IMR-90 (cell line): Measurements from ENCODE around the gene HOXC13. TPM values are rescaled to one million over a fixed set of nuclear protein-coding genes. Genes with fewer than 3 reads are reported as not detected.

Experiments
- ATAC-seq: fragments of 200-7000 bp; cut with Tn5 transposase; 2 replicates; pipeline ENCODE4 v1.9.1; 2020; ENCODE audit warnings: low read depth, mild to moderate bottlenecking, moderate library complexity
- BruUV-seq: library from RNA; stranded (reverse); fragments of 400-500 nt; replicated peaks from 2 replicates; lab custom pipeline; 2021; lab: Mats Ljungman, UMichigan
- CTCF ChIA-PET: fragments of 300-600 bp; formaldehyde crosslinking; extraction: SDS; loops from one replicate; lab custom pipeline; 2021; ENCODE audit warnings: antibody characterized with exemption; lab: Yijun Ruan, JAX
- POLR2A ChIA-PET: fragments of 300-600 bp; sonication (Branson Sonifier 250); formaldehyde crosslinking; loops from one replicate; lab custom pipeline; 2022; ENCODE audit warnings: antibody characterized with exemption; ENCODE audit not compliant: unreplicated experiment; lab: Charles Lee
- DNase-seq: peaks from one replicate; pipeline ENCODE4 v3.0.0; 2013
- H2AFZ ChIP-seq: replicated peaks from 2 replicates; pipeline ENCODE3; 2013; ENCODE audit warnings: low read length, mild to moderate bottlenecking; ENCODE audit not compliant: poor library complexity
- H2AK5ac ChIP-seq: 2 replicates; pipeline ENCODE4 v1.6.1; 2013; ENCODE audit warnings: low read depth, low read length, inconsistent platforms
- H2AK9ac ChIP-seq: replicated peaks from 2 replicates; pipeline ENCODE3; 2013; ENCODE audit warnings: mild to moderate bottlenecking, low read depth, low read length, moderate library complexity; ENCODE audit not compliant: poor library complexity
- H2BK120ac ChIP-seq: 2 replicates; pipeline ENCODE4 v1.6.1; 2013; ENCODE audit warnings: low read depth, low read length, inconsistent platforms
- H2BK15ac ChIP-seq: 3 replicates; pipeline ENCODE4 v1.6.1; 2013; ENCODE audit warnings: low read depth, low read length, inconsistent platforms
- H2BK20ac ChIP-seq: 2 replicates; pipeline ENCODE4 v1.6.1; 2013; ENCODE audit warnings: low read depth, mild to moderate bottlenecking, inconsistent platforms, low read length, moderate library complexity
- H2BK5ac ChIP-seq: 2 replicates; pipeline ENCODE4 v1.6.1; 2013; ENCODE audit warnings: mild to moderate bottlenecking, low read depth, low read length, inconsistent platforms; ENCODE audit not compliant: poor library complexity, severe bottlenecking
- H3K14ac ChIP-seq: replicated peaks from 2 replicates; pipeline ENCODE4 v1.6.1; 2013; ENCODE audit warnings: low read depth, low read length, inconsistent platforms
- H3K18ac ChIP-seq: 2 replicates; pipeline ENCODE4 v1.6.1; 2013; ENCODE audit warnings: low read depth, low read length, control low read depth
- H3K23ac ChIP-seq: 2 replicates; pipeline ENCODE4 v1.6.1; 2013; ENCODE audit warnings: low read depth, low read length, inconsistent platforms
- H3K27ac ChIP-seq: 2 replicates; pipeline ENCODE4 v1.5.1; 2013; ENCODE audit warnings: mild to moderate bottlenecking, control low read depth, low read length; ENCODE audit not compliant: insufficient read depth
- H3K27me3 ChIP-seq: 2 replicates; pipeline ENCODE4 v1.6.1; 2013; ENCODE audit warnings: low read length; ENCODE audit not compliant: control insufficient read depth, insufficient read depth
- H3K36me3 ChIP-seq: 2 replicates; pipeline ENCODE4 v1.6.1; 2013; ENCODE audit warnings: low read length, mixed read lengths; ENCODE audit not compliant: control insufficient read depth, insufficient read depth
- H3K4ac ChIP-seq: 2 replicates; pipeline ENCODE4 v1.6.1; 2013; ENCODE audit warnings: low read depth, low read length, inconsistent platforms
- H3K4me1 ChIP-seq: 2 replicates; pipeline ENCODE4 v1.6.1; 2013; ENCODE audit warnings: low read length, mixed read lengths; ENCODE audit not compliant: control insufficient read depth, insufficient read depth
- H3K4me2 ChIP-seq: 2 replicates; pipeline ENCODE4 v1.6.1; 2013; ENCODE audit warnings: low read depth, mild to moderate bottlenecking, control low read depth, low read length, moderate library complexity
- H3K4me3 ChIP-seq: 2 replicates; pipeline ENCODE4 v1.5.1; 2013; ENCODE audit warnings: low read depth, mild to moderate bottlenecking, control low read depth, low read length, moderate library complexity; ENCODE audit not compliant: insufficient read depth
- H3K56ac ChIP-seq: 2 replicates; pipeline ENCODE4 v1.6.1; 2013; ENCODE audit warnings: low read length, inconsistent platforms; ENCODE audit not compliant: insufficient read depth; ENCODE audit errors: extremely low read depth
- H3K79me1 ChIP-seq, 2 experiments: 2 replicates each; pipeline ENCODE4 v1.6.1; 2013; ENCODE audit warnings: low read length in 2 of 2, inconsistent platforms in 1 of 2, low read depth in 1 of 2
- H3K9ac ChIP-seq: 2 replicates; pipeline ENCODE4 v1.6.1; 2013; ENCODE audit warnings: low read depth, low read length, control low read depth
- H3K9me1 ChIP-seq: 2 replicates; pipeline ENCODE4 v1.6.1; 2013; ENCODE audit warnings: low read length, inconsistent platforms; ENCODE audit not compliant: insufficient read depth
- H3K9me3 ChIP-seq: 2 replicates; pipeline ENCODE4 v1.6.1; 2013; ENCODE audit warnings: low read length; ENCODE audit not compliant: control insufficient read depth, insufficient read depth
- H4K20me1 ChIP-seq: 2 replicates; pipeline ENCODE4 v1.6.1; 2013; ENCODE audit warnings: low read length, inconsistent platforms; ENCODE audit not compliant: insufficient read depth
- H4K5ac ChIP-seq: 2 replicates; pipeline ENCODE4 v1.6.1; 2013; ENCODE audit warnings: mild to moderate bottlenecking, low read depth, low read length, control low read depth
- H4K8ac ChIP-seq, 2 experiments: 2 replicates each; pipeline ENCODE4 v1.6.1; 2013; ENCODE audit warnings: low read depth in 2 of 2, low read length in 2 of 2, control low read depth in 1 of 2, inconsistent platforms in 1 of 2
- H4K91ac ChIP-seq: 2 replicates; pipeline ENCODE4 v1.6.1; 2013; ENCODE audit warnings: low read depth, low read length, inconsistent platforms; ENCODE audit not compliant: insufficient read depth
- BHLHE40 ChIP-seq: fragments of 150-350 bp; IDR thresholded peaks from 2 replicates; pipeline ENCODE4 v1.6.1; 2016; ENCODE audit warnings: mild to moderate bottlenecking, low read depth, low read length
- CEBPB ChIP-seq: IDR thresholded peaks from 2 replicates; pipeline ENCODE4 v1.6.1; 2012; ENCODE audit warnings: low read depth, low read length, improper control_type of control experiment
- CHD1 ChIP-seq: IDR thresholded peaks from 2 replicates; pipeline ENCODE4 v1.6.1; 2012; ENCODE audit warnings: low read depth, low read length, improper control_type of control experiment
- CTCF ChIP-seq: conservative IDR thresholded peaks from 2 replicates; pipeline ENCODE4 v1.5.1; 2012; ENCODE audit warnings: mild to moderate bottlenecking, low read depth, low read length, improper control_type of control experiment
- FOS ChIP-seq: fragments of 150-350 bp; IDR thresholded peaks from 2 replicates; pipeline ENCODE4 v1.6.1; 2016; ENCODE audit warnings: low read depth, low read length
- MAFK ChIP-seq: IDR thresholded peaks from 2 replicates; pipeline ENCODE4 v1.6.1; 2012; ENCODE audit warnings: low read depth, low read length, improper control_type of control experiment
- MAZ ChIP-seq: IDR thresholded peaks from 2 replicates; pipeline ENCODE4 v1.6.1; 2012; ENCODE audit warnings: low read depth, mild to moderate bottlenecking, low read length, improper control_type of control experiment, moderate library complexity, borderline replicate concordance
- NFE2L2 ChIP-seq: fragments of 150-350 bp; IDR thresholded peaks from 2 replicates; pipeline ENCODE4 v1.6.1; 2016; ENCODE audit warnings: low read depth, mild to moderate bottlenecking, low read length
- RCOR1 ChIP-seq: IDR thresholded peaks from 2 replicates; pipeline ENCODE4 v1.6.1; 2012; ENCODE audit warnings: mild to moderate bottlenecking, low read length, improper control_type of control experiment; ENCODE audit not compliant: insufficient replicate concordance
- RFX5 ChIP-seq: IDR thresholded peaks from 2 replicates; pipeline ENCODE4 v1.8.0; 2012; ENCODE audit warnings: low read depth, mild to moderate bottlenecking, low read length, moderate library complexity
- WGBS, 2 experiments: methylation state at CpG; one replicate each; pipeline versions ENCODE4 v1.1.5 to v1.1.7; 2013; ENCODE audit warnings: missing lambda C conversion rate in 2 of 2; ENCODE audit not compliant: insufficient read length in 1 of 2; ENCODE audit errors: extremely low coverage in 2 of 2; 5-methylcytosine and 5-hydroxymethylcytosine counted together
- dilution Hi-C: fragments of 300-500 bp; cut with HindIII; formaldehyde crosslinking; loops from one replicate; pipeline ENCODE4 v1.14.3; 2018; ENCODE audit warnings: low sequenced_read_pairs; ENCODE audit not compliant: unreplicated experiment
- in situ Hi-C: fragments of 300-500 bp; cut with MboI; formaldehyde crosslinking; loops from 3 replicates; pipeline ENCODE4 v1.14.3; 2019; ENCODE audit warnings: low sequenced_read_pairs, inconsistent platforms, mixed read lengths
- intact Hi-C: fragments of 100-400 bp; cut with micrococcal nuclease; formaldehyde crosslinking; loops from 2 replicates; pipeline ENCODE4 v1.10.0; 2022
- polyA plus RNA-seq, 3 experiments: library from polyadenylated mRNA; depleted of rRNA; stranded (reverse); fragments of >200 nt; gene quantifications; 2 replicates each; pipeline ENCODE4 v1.2.3, GENCODE V29; 2012; ENCODE audit warnings: low replicate concordance in 1 of 3
- total RNA-seq: library from RNA; depleted of rRNA; stranded (reverse); fragments of >200 nt; gene quantifications from 2 replicates; pipeline ENCODE4 v1.2.3, GENCODE V29; 2012
- TF ChIP-seq, protein P1 (sequence below): fragments of 150-350 bp; IDR thresholded peaks from 2 replicates; pipeline ENCODE4 v1.6.1; 2016; ENCODE audit warnings: low read depth, mild to moderate bottlenecking, low read length, moderate library complexity, borderline replicate concordance

The HOXC13 gene
- total and polyA plus RNA-seq, 2 of the 4 experiments (the other 2 are of a cell fraction) = not detected

DNA sequence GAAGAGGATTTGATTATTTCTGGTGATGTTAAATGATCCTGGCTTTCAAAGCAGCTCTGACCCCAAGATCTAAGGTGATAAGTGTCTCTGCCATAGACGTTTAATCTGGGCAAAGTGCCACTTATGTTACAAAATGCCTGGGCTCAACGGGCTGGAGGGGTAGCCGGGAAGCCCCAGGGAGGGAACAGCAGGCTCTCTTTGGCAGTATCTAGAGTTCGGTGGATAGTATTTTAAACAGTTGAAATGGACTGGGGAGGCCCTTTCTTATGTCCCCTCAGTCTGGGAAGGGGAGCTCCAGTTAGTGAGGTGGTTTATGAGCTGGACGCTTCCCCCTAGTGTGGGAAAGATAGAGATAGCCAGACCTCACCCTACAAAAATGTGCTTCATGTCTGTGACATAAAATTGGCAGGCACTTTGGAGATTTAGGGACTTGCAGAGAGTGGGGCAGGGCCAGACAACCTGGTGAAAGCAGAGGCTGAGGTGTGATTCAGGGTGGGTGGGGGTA lies 28.8 kb downstream of the HOXC13 start:
- WGBS, 2 experiments = 0% methylated on average over 1 of the region's 5 CpGs; no CpG with 5 or more reads in 1 of the 2 experiments
- H2BK120ac ChIP-seq = no peak overlapping the region
- H2BK15ac ChIP-seq = no peak overlapping the region
- H3K27me3 ChIP-seq = peaks cover 97% of the 10 kb centered on the region
- no peak overlapping the region for H3K9ac ChIP-seq
- no peak overlapping the region for H4K91ac ChIP-seq
- ATAC-seq = no peak
- ChIA-PET CTCF (no interaction called here), POLR2A (no interaction called here)
- H3K4ac ChIP-seq = no peak overlapping the region
- no peaks in the 10 kb centered on the region for H3K4me1 ChIP-seq
- no peaks in the 10 kb centered on the region for H4K20me1 ChIP-seq
- no peak overlapping the region for H3K4me2 ChIP-seq
- dilution Hi-C loops = no loop called here
- no peak overlapping the region for H2BK20ac ChIP-seq
- H3K23ac ChIP-seq = no peak overlapping the region
- no peak overlapping the region for H3K14ac ChIP-seq
- no peak overlapping the region for H3K18ac ChIP-seq
- no peaks in the 10 kb centered on the region for H3K9me1 ChIP-seq
- no peak overlapping the region for H2AK9ac ChIP-seq
- H2AFZ ChIP-seq = no peak overlapping the region
- in situ Hi-C loops = no loop called here
- peaks cover 2% of the 10 kb centered on the region for H3K9me3 ChIP-seq
- no peak overlapping the region for H2BK5ac ChIP-seq
- no TSS peak for BruUV-seq
- H3K27ac ChIP-seq = no peak overlapping the region
- H3K79me1 ChIP-seq = no peaks in the 10 kb centered on the region
- no peak overlapping the region for H3K56ac ChIP-seq
- H4K8ac ChIP-seq = no peak overlapping the region
- H2AK5ac ChIP-seq = no peak overlapping the region
- no peak for DNase-seq
- no peak for TF ChIP-seq CEBPB
- no peak for TF ChIP-seq BHLHE40
- TF ChIP-seq NFE2L2 = no peak
- TF ChIP-seq, protein P1, sequence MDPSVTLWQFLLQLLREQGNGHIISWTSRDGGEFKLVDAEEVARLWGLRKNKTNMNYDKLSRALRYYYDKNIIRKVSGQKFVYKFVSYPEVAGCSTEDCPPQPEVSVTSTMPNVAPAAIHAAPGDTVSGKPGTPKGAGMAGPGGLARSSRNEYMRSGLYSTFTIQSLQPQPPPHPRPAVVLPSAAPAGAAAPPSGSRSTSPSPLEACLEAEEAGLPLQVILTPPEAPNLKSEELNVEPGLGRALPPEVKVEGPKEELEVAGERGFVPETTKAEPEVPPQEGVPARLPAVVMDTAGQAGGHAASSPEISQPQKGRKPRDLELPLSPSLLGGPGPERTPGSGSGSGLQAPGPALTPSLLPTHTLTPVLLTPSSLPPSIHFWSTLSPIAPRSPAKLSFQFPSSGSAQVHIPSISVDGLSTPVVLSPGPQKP = no peak
- no peak for TF ChIP-seq RFX5
- TF ChIP-seq CTCF = no peak
- TF ChIP-seq MAFK = no peak
- TF ChIP-seq RCOR1 = no peak
- TF ChIP-seq MAZ = no peak
- TF ChIP-seq FOS = no peak
- no peak for TF ChIP-seq CHD1
- H3K4me3 ChIP-seq = no peak overlapping the region
- intact Hi-C loops = no loop called here
- H4K5ac ChIP-seq = no peak overlapping the region
- H3K36me3 ChIP-seq = no peaks in the 10 kb centered on the region
